NK-92 (cell line): ENCODE measurements around the gene CLASP2.
"Not testable (repeated sequence)": the region's sequence is repeated elsewhere in the genome, so short reads cannot be mapped to it uniquely, and the experiment has no call there.

Experiments used
- DNase-seq: peaks from one replicate; lab custom pipeline; 2025; ENCODE audit not compliant: unreplicated experiment; lab: John Stamatoyannopoulos, UW

The CLASP2 gene

DNA sequence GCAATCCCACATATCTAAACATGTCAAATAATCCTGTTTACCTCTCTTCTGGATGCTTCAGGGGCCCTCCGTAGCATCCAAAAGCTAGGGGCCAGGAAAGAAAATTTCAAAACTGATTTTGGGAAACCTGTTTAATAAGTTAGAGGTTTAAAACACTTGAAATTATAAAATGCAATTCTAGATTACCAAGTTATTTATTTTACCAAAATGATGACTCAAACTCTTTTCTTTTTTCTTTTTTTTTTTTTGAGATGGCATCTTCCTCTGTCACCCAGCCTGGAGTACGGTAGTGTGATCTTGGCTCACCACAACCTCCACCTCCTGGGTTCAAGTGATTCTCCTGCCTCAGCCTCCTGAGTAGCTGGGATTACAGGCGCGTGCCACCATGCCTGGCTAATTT lies 258.5 kb downstream of the CLASP2 start:
- not testable (repeated sequence) for DNase-seq

DNA sequence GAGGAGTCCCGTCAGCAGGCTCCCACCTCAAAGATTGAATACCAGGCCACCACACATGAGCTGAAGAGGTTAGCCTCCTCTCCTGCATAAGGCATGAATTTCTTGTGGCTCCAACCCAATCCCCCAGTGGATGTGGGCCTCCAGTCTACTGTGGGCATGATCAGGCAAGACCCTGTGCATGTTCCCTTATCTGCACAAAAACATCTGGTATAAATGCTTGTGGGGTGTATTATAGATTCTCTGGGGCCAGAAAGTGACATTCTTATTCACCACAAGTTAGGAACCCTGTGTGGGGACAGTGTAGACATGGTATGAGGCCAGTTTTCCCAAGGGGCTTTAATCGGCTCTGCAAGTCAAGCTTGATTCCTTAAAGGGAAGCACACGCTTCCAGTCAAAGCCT lies 259.6 kb downstream of the CLASP2 start:
- DNase-seq = no peak

DNA sequence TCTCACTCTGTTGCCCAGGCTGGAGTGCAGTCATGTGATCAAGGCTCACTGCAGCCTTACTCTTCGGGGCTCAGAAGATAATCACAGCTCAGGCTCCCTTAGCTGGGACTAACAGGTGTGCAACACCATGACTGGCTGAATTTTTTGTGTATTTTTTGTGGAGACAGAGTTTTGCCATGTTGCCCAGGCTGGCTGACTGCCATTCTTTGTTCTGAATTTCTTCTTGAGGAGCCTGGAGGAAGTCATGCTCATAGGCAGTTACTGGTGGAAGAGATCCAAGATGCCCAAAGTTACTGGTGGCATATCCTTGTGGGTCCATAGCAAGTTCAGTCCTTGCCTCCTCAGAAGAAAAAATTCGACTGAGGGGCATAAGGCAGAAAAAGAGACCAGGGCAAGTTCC lies 261.3 kb downstream of the CLASP2 start:
- DNase-seq = no peak

DNA sequence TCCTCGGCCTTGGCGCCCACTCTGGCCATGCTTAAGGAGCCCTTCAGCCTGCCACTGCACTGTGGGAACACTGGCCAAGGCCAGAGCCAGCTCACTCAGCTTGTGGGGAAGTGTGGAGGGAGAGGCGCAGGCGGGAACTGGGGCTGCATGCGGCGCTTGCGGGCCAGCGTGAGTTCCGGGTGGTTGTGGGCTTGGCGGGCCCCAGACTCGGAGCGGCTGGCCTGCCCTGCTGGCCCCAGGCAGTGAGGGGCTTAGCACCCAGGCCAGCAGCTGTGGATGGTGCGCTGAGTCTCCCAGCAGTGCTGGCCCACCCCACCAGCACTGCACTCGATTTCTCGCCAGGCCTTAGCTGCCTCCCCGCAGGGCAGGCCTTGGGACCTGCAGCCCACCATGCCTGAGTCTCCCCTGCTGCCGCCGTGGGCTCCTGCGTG lies 264.7 kb downstream of the CLASP2 start:
- DNase-seq = no peak

DNA sequence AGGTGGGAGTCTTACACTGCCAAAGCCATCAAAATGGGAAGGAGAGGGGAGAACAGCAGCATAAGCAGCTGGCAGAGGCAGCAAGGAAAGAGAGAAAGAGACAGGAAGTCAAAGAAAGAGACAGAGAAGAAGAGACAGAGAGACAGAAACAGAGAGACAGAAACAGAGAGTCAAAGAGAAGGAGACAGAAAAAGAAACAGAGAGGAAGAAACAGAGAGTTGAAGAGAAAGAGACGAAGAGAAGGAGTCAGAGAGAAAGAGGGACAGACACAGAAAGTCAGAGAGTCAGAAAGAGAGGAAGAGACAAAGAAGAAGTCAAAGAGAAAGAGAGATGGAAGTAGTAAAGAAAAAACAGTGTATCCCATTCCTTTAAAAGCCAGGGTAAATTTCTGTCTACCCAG lies 266.1 kb downstream of the CLASP2 start:
- DNase-seq = not testable (repeated sequence)

DNA sequence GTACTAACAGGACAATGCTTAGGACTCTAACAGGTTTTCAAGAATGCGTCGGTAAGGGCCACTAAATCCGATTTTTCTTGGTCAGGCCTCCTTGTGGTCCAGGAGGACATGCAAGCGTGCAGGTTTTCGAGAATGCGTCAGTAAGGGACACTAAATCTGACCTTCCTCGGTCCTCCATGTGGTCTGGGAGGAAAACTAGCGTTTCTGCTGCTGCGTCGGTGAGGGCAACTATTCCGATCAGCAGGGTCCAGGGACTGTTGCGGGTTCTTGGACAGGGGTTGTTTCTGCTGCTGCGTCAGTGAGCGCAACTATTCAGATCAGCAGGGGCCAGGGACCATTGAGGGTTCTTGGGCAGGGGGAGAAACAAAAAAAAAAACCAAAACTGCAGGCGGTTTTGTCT lies 270.1 kb downstream of the CLASP2 start:
- no peak for DNase-seq

DNA sequence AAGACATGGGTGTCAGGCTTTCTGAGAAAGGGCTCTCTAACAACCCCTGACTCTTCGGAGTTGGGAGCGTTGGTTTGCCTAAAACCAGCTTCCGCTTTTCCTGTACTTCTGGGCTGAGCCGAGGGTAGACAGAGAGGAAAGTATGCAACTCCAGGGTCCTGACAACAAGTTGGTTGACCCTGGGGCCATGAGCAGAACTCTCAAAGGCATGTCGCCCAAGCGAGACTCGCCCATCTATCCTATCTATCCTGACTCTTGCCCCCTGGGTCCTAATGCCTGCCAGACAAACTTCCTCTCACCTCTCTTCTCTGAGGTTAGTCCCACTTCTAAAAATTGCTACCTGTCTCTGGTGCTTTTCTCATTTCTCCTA lies 270.8 kb downstream of the CLASP2 start:
- DNase-seq = not testable (repeated sequence)
